Heart left ventricle (tissue), 13 donors: ENCODE data around the gene PKNOX2.

Experiments
- POLR2A ChIP-seq, 2 donors: fragments of 450-650 bp; IDR thresholded peaks; one replicate each; pipeline ENCODE4 v1.6.1; 2017; ENCODE audit warnings: antibody characterized with exemption in 2 of 2, mild to moderate bottlenecking in 2 of 2, moderate library complexity in 2 of 2
- TF ChIP-seq, protein P1 (sequence below), 12 donors: fragments of 200-600 bp; sonication (generic) in 4 of 12; IDR thresholded peaks; one replicate each; pipeline versions ENCODE4 v1.5.0 to v1.8.0; 2018 to 2022; ENCODE audit warnings: antibody characterized with exemption in 12 of 12, mild to moderate bottlenecking in 5 of 12
- donor health status: ischemic (EF 13 %, LVEDD 7.1; RV severe dilation, severe dysfunction).
- donor health status: DM: no; HTN: yes; CAD: no.
- donor health status: DM: no; HTN: no; CAD: no.
- donor health status: ischemic (EF 25% LVEDD 6.9; RV normal size, moderate dysfunction).
- donor health status: ischemic (EF 25% LVEDD 5.7; RV mildly dilated, moderate dysfunction).
- donor health status: ischemic (EF 35%, LVEDD 5.7; RV mildly dilated, moderate dysfunction).
- donor health status: nonischemic (EF 11% LVEDD 7.7; RV severe dilation, severe dysfunction).
- donor health status: DM: yes; HTN: yes; CAD: no.
- donor health status: PGD.
- donor health status: ischemic (EF 29% LVEDD 5.4; RV normal size, mild dysfunction).
- donor health status: nonischemic (EF 23%, LVEDD 6.1; RV moderate dilation, normal function).

GRCh38 chr11:125167292-125167953 lies 2.9 kb downstream of the PKNOX2 start:
- TF ChIP-seq, protein P1, sequence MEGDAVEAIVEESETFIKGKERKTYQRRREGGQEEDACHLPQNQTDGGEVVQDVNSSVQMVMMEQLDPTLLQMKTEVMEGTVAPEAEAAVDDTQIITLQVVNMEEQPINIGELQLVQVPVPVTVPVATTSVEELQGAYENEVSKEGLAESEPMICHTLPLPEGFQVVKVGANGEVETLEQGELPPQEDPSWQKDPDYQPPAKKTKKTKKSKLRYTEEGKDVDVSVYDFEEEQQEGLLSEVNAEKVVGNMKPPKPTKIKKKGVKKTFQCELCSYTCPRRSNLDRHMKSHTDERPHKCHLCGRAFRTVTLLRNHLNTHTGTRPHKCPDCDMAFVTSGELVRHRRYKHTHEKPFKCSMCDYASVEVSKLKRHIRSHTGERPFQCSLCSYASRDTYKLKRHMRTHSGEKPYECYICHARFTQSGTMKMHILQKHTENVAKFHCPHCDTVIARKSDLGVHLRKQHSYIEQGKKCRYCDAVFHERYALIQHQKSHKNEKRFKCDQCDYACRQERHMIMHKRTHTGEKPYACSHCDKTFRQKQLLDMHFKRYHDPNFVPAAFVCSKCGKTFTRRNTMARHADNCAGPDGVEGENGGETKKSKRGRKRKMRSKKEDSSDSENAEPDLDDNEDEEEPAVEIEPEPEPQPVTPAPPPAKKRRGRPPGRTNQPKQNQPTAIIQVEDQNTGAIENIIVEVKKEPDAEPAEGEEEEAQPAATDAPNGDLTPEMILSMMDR (IDR thresholded peaks at IDR 0.05): no peak
- no peak for TF ChIP-seq POLR2A (IDR thresholded peaks at IDR 0.05)
